NOMO-1 treated with DMSO at 0.1 percent for 48 hours (cell line): Measurements from ENCODE around the gene ARID3A.

Source experiments
- DNase-seq: peaks from one replicate; lab custom pipeline; 2025; ENCODE audit not compliant: unreplicated experiment; lab: John Stamatoyannopoulos, UW

Gene ARID3A

GRCh38 chr19:1000591-1001537 lies 75.0 kb downstream of the ARID3A start:
- no peak for DNase-seq

DNA sequence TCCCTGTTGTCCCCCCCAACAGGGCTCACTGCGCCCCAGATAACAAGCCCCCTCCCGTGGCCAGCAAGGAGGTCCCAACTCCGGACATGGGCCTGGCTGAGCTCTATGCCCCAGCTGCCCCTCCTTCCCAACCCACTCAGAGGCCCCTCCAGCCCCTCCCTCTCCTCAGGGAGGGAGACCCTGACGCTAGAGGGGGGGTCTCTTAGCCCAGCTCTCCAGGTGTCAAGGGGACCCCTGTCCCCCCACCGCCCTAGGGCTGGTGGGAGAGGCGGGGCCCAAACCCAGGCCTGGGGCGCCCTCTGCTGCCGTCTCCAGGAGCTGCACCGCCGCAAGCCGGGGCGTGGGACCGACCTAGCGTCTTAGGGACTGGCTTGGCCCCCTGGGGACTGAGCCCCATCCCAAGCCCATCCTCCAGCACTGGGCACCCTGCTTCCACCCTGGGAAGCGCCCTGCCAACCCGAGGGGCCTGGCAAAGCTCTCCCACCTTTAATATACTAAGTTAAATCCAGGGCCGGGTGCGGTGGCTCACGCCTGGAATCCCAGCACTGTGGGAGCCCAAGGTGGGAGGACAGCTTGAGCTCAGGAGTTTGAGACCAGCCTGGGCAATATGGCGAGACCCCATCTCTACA lies 75.8 kb downstream of the ARID3A start:
- peak; percentile 32 for DNase-seq

GRCh38 chr19:1002600-1002999 lies 76.8 kb downstream of the ARID3A start:
- DNase-seq: no peak

GRCh38 chr19:1003283-1003682 lies 77.4 kb downstream of the ARID3A start:
- DNase-seq: no peak

- DNase-seq: no peak
Observed at GRCh38 chr19:1004204-1004802, 78.5 kb downstream of the ARID3A start.

DNA sequence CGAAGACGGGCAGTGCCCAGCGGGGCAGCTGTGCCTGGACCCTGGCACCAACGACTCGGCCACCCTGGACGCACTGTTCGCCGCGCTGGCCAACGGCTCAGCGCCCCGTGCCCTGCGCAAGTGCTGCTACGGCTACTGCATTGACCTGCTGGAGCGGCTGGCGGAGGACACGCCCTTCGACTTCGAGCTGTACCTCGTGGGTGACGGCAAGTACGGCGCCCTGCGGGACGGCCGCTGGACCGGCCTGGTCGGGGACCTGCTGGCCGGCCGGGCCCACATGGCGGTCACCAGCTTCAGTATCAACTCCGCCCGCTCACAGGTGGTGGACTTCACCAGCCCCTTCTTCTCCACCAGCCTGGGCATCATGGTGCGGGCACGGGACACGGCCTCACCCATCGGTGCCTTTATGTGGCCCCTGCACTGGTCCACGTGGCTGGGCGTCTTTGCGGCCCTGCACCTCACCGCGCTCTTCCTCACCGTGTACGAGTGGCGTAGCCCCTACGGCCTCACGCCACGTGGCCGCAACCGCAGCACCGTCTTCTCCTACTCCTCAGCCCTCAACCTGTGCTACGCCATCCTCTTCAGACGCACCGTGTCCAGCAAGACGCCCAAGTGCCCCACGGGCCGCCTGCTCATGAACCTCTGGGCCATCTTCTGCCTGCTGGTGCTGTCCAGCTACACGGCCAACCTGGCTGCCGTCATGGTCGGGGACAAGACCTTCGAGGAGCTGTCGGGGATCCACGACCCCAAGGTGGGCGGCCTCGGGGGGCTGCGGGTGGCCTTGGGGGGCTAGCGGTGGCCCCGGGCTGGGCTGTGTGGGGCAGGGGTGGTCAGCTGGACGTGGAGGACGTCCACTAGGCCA lies 79.2 kb downstream of the ARID3A start:
- no peak for DNase-seq

- no peak for DNase-seq
Observed at GRCh38 chr19:1006711-1007398, 81.0 kb downstream of the ARID3A start.

- DNase-seq: no peak
Observed at GRCh38 chr19:1007399-1008251, 81.8 kb downstream of the ARID3A start.

- no peak for DNase-seq
Observed at GRCh38 chr19:1008268-1009040, 82.6 kb downstream of the ARID3A start.

DNA sequence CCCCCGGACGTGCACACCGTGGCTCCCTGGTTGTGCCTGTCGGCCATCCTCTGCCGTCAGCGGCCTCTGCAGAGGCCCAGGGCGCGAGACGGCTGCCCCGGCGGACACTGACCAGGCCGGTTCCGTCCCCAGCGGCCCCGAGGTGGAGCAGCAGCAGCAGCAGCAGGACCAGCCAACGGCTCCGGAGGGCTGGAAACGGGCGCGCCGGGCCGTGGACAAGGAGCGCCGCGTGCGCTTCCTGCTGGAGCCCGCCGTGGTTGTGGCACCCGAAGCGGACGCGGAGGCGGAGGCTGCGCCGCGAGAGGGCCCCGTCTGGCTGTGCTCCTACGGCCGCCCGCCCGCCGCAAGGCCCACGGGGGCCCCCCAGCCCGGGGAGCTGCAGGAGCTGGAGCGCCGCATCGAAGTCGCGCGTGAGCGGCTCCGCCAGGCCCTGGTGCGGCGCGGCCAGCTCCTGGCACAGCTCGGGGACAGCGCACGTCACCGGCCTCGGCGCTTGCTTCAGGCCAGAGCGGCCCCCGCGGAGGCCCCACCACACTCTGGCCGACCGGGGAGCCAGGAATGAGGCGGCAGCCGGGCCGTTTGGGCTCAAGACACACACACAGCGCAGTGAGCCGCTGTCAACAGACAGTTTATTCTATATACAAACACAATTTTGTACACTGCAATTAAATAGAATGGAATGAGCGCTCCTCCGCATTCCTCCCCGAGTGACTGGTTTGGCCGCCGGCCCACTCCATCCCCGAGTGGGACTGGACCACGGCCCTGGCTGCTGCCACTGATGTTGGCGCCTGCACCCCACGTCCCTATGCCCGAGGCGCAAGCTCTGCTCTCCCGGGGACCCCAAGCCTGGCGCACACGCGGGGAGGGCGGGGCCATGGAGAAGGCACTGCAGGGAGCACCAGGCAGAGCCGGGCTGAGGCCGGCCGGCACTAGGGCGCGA lies 83.5 kb downstream of the ARID3A start:
- DNase-seq: no peak

DNA sequence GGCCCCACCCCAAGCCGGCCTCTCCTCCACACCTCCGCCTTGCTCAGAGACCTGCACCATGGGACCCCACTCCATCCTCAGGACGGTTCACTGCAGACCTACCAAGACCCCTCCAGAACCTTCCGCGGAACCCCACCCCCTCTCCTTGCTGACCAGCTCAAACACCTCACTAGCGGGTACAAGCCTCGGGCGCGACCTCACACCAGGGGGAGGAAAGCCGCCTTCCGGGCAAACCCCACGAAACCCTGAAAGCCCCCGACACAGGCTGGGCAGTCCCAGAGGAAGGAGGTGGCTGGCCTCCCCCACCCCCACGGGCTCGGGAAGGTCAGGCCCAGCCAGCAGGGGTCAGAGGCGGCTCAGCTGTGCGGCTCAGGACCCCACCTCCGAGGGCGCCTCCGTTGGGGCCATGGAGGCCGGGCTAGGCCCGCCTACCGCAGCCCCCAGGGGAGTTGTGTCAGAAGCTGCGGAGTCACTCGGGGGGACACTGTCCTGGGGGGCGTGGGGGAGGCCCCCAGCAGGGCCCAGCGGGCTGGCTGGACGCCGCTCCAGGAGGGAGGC lies 84.2 kb downstream of the ARID3A start:
- DNase-seq: no peak

- DNase-seq: no peak
Observed at GRCh38 chr19:1010586-1011510, 85.0 kb downstream of the ARID3A start.

- DNase-seq: no peak
Observed at GRCh38 chr19:1011831-1012333, 86.0 kb downstream of the ARID3A start.

- no peak for DNase-seq
Observed at GRCh38 chr19:1012334-1012733, 86.5 kb downstream of the ARID3A start.

DNA sequence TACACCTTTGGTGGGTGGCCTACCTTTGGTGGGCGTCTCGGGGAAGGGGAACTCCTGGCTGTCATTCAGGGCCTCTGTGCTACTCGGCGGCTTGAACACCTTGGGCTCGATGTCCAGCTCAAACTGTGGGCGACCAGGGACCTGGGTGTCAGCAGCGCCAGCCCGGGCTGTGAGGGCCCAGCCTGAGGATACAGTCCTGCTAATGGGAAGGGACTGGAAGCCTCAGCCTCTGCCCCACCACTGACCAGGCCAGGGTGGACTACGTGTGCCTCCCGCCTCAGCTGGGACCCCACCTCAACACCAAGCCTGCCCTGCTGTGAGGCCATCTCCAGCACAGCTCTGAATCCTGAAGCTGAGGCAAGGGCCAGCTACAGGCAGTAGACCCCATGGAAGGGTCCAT lies 87.4 kb downstream of the ARID3A start:
- no peak for DNase-seq
